Activated T-helper 1 cell treated with anti-CD3 and anti-CD28 coated beads, Interleukin-12 subunit alpha, Interleukin-12 subunit beta, Interleukin-2, Interleukin-4 antibody, amounts not matched to agents 30 ng/mL and 10 ng/mL and 1 ng/mL, durations not matched to agents 14 hours and 24 hours and 36 hours (primary cell): Measurements from ENCODE around the gene SLC8B1. TPM values are rescaled to one million over a fixed set of nuclear protein-coding genes. Genes with fewer than 3 reads are reported as not detected.

ENCODE experiments used
- DNase-seq: peaks from one replicate; pipeline ENCODE4 v3.0.0; 2021; ENCODE audit warnings: low spot score
- H3K27ac Mint-ChIP-seq: one replicate; pipeline ENCODE4 v1.8.0; 2021; ENCODE audit warnings: mild to moderate bottlenecking, mixed read lengths
- H3K27me3 Mint-ChIP-seq: one replicate; pipeline ENCODE4 v1.8.0; 2022; ENCODE audit warnings: mild to moderate bottlenecking, moderate library complexity, mixed read lengths; ENCODE audit not compliant: insufficient read depth
- H3K36me3 Mint-ChIP-seq: one replicate; pipeline ENCODE4 v1.8.0; 2021; ENCODE audit warnings: low read depth, mixed read lengths
- H3K4me1 Mint-ChIP-seq: one replicate; pipeline ENCODE4 v1.8.0; 2021; ENCODE audit warnings: low read depth, mixed read lengths
- H3K4me3 Mint-ChIP-seq: one replicate; pipeline ENCODE4 v1.8.0; 2021; ENCODE audit warnings: mild to moderate bottlenecking, moderate library complexity, mixed read lengths
- H3K9me3 Mint-ChIP-seq: one replicate; pipeline ENCODE4 v1.8.0; 2021; ENCODE audit warnings: mixed read lengths
- intact Hi-C: fragments of 100-400 bp; cut with micrococcal nuclease; formaldehyde crosslinking; loops from one replicate; pipeline ENCODE4 v1.15.1; 2024
- total RNA-seq: library from RNA; stranded (reverse); gene quantifications from 2 replicates; pipeline ENCODE4 v1.2.3, GENCODE V29; 2022

SLC8B1 gene
- total RNA-seq, 1 donor from 2014 or later: 21.2 TPM

GRCh38 chr12:113305281-113305856 is 29.5 kb downstream of the SLC8B1 start:
- no peak for DNase-seq
- H3K4me1 Mint-ChIP-seq: peaks cover 16% of the 10 kb centered on the region
- intact Hi-C loops: no loop called here
- H3K9me3 Mint-ChIP-seq: no peaks in the 10 kb centered on the region
- H3K27ac Mint-ChIP-seq: no peak overlapping the region
- H3K4me3 Mint-ChIP-seq: no peak overlapping the region
- H3K36me3 Mint-ChIP-seq: peaks cover 28% of the 10 kb centered on the region
- H3K27me3 Mint-ChIP-seq: no peaks in the 10 kb centered on the region

- peak overlapping the region; percentile 42 for H3K27ac Mint-ChIP-seq
- H3K27me3 Mint-ChIP-seq: no peaks in the 10 kb centered on the region
- peaks cover 28% of the 10 kb centered on the region for H3K36me3 Mint-ChIP-seq
- H3K9me3 Mint-ChIP-seq: no peaks in the 10 kb centered on the region
- peaks cover 16% of the 10 kb centered on the region for H3K4me1 Mint-ChIP-seq
- intact Hi-C loops: no loop called here
- H3K4me3 Mint-ChIP-seq: no peak overlapping the region
- no peak for DNase-seq
Observed at GRCh38 chr12:113302886-113303640, 31.8 kb downstream of the SLC8B1 start.

DNA sequence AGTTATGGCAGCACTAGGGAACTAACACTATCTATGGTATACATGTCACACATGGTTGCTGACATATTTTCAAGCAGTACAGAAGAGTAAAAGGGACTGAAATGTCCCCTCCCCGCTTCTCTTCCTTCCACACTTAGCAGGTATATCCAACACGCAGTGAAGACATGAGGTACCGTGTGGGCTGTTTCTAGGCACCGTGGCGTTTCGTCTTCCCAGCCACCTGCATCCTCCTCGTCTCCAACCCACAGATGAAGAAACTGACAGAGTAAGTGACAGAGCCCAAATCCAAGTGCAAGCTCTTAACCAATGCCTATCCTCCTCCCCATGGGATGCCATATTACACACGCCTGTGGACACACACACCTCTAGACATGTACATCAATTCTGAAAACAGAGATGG is 32.4 kb downstream of the SLC8B1 start:
- Mint-ChIP-seq H3K4me1 (peaks cover 16% of the 10 kb centered on the region), H3K27ac (no peak overlapping the region), H3K27me3 (no peaks in the 10 kb centered on the region), H3K4me3 (no peak overlapping the region), H3K36me3 (peaks cover 28% of the 10 kb centered on the region), H3K9me3 (no peaks in the 10 kb centered on the region)
- intact Hi-C loops: no loop called here
- no peak for DNase-seq

DNA sequence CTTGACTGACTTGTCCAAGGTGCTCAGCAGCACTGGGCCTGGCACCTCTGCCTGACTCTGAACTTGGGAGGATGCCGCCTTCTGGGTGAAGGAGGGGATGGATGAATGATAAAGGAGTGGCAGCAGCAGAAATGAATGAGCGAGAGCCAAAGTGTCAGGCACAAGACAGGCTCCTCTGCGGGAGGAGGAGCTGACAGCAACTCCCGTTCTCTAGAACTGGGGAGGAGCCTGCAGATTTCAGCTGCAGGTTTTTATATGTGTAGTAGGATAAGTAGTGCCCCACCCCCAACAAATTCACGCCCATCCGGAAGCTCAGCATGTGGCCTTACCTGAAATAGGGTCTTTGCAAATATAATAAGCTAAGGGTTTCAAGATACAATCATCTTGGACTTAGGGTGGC is 33.1 kb downstream of the SLC8B1 start:
- intact Hi-C loops: no loop called here
- no peak overlapping the region for H3K27ac Mint-ChIP-seq
- DNase-seq: no peak
- H3K9me3 Mint-ChIP-seq: no peaks in the 10 kb centered on the region
- no peaks in the 10 kb centered on the region for H3K27me3 Mint-ChIP-seq
- no peak overlapping the region for H3K4me3 Mint-ChIP-seq
- H3K4me1 Mint-ChIP-seq: peaks cover 16% of the 10 kb centered on the region
- peaks cover 26% of the 10 kb centered on the region for H3K36me3 Mint-ChIP-seq

- intact Hi-C loops: no loop called here
- no peak for DNase-seq
- peaks cover 26% of the 10 kb centered on the region for H3K36me3 Mint-ChIP-seq
- H3K9me3 Mint-ChIP-seq: no peaks in the 10 kb centered on the region
- peaks cover 16% of the 10 kb centered on the region for H3K4me1 Mint-ChIP-seq
- no peak overlapping the region for H3K27ac Mint-ChIP-seq
- H3K27me3 Mint-ChIP-seq: peaks cover 2% of the 10 kb centered on the region
- H3K4me3 Mint-ChIP-seq: no peak overlapping the region
Observed at GRCh38 chr12:113299619-113300237, 35.2 kb downstream of the SLC8B1 start.

DNA sequence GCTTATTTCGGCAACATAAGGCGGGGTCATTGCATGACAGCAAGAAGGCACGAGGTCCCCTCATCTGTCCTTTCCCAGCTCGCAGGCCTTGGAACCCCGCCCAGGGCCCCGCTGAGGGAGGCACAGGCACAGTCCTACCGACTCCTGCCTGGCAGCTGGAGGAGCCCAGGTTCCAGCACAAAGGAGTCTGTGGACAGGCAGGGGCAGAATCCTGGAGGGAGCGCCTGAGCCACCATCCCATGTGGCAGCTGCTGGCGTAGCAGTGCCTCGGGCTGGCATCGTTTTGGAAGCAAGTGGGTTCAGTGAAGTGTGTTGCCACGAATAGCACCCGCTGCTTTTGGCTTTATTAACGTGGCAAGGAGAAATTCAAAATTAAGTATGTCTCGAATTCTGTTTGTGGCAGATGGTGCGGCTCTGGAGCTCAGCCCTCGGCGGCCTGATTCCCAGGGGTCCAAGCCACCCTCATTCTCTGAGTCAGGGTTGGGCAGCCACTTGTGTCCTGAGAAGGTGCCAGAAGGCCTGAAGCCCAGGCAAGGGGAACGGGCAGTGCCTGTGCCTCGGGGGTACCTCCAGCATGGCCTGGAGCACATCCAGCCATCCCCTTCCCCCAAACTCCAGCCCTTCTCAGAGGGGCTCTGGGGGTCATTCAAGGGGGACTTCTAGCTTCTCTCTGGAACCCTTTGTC is 35.9 kb downstream of the SLC8B1 start:
- Mint-ChIP-seq H3K4me3 (no peak overlapping the region), H3K4me1 (peaks cover 16% of the 10 kb centered on the region), H3K36me3 (peaks cover 26% of the 10 kb centered on the region), H3K9me3 (no peaks in the 10 kb centered on the region), H3K27ac (no peak overlapping the region), H3K27me3 (peaks cover 2% of the 10 kb centered on the region)
- no peak for DNase-seq
- intact Hi-C loops: no loop called here

DNA sequence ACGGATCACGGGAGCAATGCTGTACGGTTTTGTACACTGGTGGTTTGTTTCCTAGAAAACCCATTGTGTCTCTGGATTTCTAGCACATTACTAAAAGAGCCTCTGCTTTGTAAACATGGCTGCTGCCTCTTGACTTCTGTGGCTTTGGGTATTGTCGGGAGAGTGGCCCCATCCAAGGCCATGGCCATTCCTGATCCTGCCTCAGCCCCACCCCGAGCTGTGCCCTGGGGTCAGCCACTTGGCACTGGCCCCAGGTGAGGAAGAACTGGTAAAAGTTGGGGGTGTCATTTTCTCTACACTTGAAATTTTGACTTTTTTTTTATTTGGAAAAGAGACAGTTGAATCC is 36.5 kb downstream of the SLC8B1 start:
- DNase-seq: no peak
- H3K4me3 Mint-ChIP-seq: no peak overlapping the region
- peaks cover 2% of the 10 kb centered on the region for H3K27me3 Mint-ChIP-seq
- intact Hi-C loops: no loop called here
- H3K4me1 Mint-ChIP-seq: peaks cover 12% of the 10 kb centered on the region
- peaks cover 24% of the 10 kb centered on the region for H3K36me3 Mint-ChIP-seq
- no peak overlapping the region for H3K27ac Mint-ChIP-seq
- no peaks in the 10 kb centered on the region for H3K9me3 Mint-ChIP-seq

GRCh38 chr12:113297621-113298471 is 37.1 kb downstream of the SLC8B1 start:
- DNase-seq: no peak
- H3K27me3 Mint-ChIP-seq: peaks cover 2% of the 10 kb centered on the region
- intact Hi-C loops: no loop called here
- H3K4me3 Mint-ChIP-seq: no peak overlapping the region
- H3K27ac Mint-ChIP-seq: no peak overlapping the region
- peaks cover 6% of the 10 kb centered on the region for H3K4me1 Mint-ChIP-seq
- peaks cover 23% of the 10 kb centered on the region for H3K36me3 Mint-ChIP-seq
- H3K9me3 Mint-ChIP-seq: no peaks in the 10 kb centered on the region

DNA sequence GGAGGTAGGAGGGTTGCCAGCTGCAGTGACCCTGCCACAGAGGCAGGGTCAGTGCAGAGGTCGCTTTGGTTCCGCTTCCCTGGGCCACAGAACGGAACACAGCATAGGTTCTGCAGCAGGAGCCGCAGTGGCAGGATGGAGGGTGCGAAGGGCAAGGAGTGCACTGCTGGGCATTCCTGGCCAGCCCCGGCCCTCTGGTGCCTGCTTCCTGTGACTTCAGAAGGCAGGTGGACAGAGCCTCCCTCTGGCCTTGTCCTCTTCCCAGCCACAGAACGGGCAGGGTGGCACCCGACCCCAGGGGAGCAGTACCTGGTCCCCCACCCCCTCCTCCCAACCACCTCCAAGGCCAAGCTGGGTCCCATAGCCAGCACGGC is 37.7 kb downstream of the SLC8B1 start:
- Mint-ChIP-seq H3K27ac (no peak overlapping the region), H3K4me3 (no peak overlapping the region), H3K27me3 (peaks cover 2% of the 10 kb centered on the region), H3K4me1 (peaks cover under 1% of the 10 kb centered on the region), H3K9me3 (no peaks in the 10 kb centered on the region), H3K36me3 (peaks cover 19% of the 10 kb centered on the region)
- intact Hi-C loops: no loop called here
- no peak for DNase-seq

- DNase-seq: no peak
- Mint-ChIP-seq H3K27ac (no peak overlapping the region), H3K27me3 (peaks cover 2% of the 10 kb centered on the region), H3K4me3 (no peak overlapping the region), H3K36me3 (peaks cover 22% of the 10 kb centered on the region), H3K4me1 (no peaks in the 10 kb centered on the region), H3K9me3 (no peaks in the 10 kb centered on the region)
- intact Hi-C loops: no loop called here
Observed at GRCh38 chr12:113296557-113297213, 38.2 kb downstream of the SLC8B1 start.

- peaks cover 2% of the 10 kb centered on the region for H3K27me3 Mint-ChIP-seq
- no peaks in the 10 kb centered on the region for H3K9me3 Mint-ChIP-seq
- peaks cover 26% of the 10 kb centered on the region for H3K36me3 Mint-ChIP-seq
- intact Hi-C loops: no loop called here
- no peaks in the 10 kb centered on the region for H3K4me1 Mint-ChIP-seq
- no peak overlapping the region for H3K27ac Mint-ChIP-seq
- H3K4me3 Mint-ChIP-seq: no peak overlapping the region
- DNase-seq: no peak
Observed at GRCh38 chr12:113295886-113296556, 38.9 kb downstream of the SLC8B1 start.

GRCh38 chr12:113293100-113293499 is 41.8 kb downstream of the SLC8B1 start:
- H3K9me3 Mint-ChIP-seq: no peaks in the 10 kb centered on the region
- DNase-seq: no peak
- H3K4me3 Mint-ChIP-seq: no peak overlapping the region
- intact Hi-C loops: no loop called here
- H3K27me3 Mint-ChIP-seq: peaks cover 2% of the 10 kb centered on the region
- H3K4me1 Mint-ChIP-seq: no peaks in the 10 kb centered on the region
- H3K27ac Mint-ChIP-seq: no peak overlapping the region
- peaks cover 26% of the 10 kb centered on the region for H3K36me3 Mint-ChIP-seq
